WERI-Rb-1 (cell line): ENCODE data around the gene CRABP1.

Experiments used
- DNase-seq: peaks from one replicate; pipeline ENCODE4 v3.0.0-alpha.2; 2020
- H3K27ac ChIP-seq: fragments of 250-450 bp; sonication (Bioruptor Pico); 2 replicates; pipeline ENCODE4 v1.5.1; 2020; ENCODE audit warnings: mild to moderate bottlenecking, moderate library complexity
- H3K27me3 ChIP-seq: fragments of 250-450 bp; sonication (Bioruptor Pico); 2 replicates; pipeline ENCODE4 v1.5.1; 2021; ENCODE audit warnings: mild to moderate bottlenecking, low read depth, moderate library complexity; ENCODE audit not compliant: insufficient read depth, severe bottlenecking
- H3K36me3 ChIP-seq: fragments of 250-450 bp; sonication (Bioruptor Pico); 2 replicates; pipeline ENCODE4 v1.5.1; 2020; ENCODE audit warnings: mild to moderate bottlenecking, moderate library complexity
- H3K4me3 ChIP-seq: 2 replicates; pipeline ENCODE4 v1.5.1; 2011; ENCODE audit warnings: low read depth, mild to moderate bottlenecking, control low read depth, low read length
- H3K9me3 ChIP-seq: fragments of 250-450 bp; sonication (Bioruptor Pico); 2 replicates; pipeline ENCODE4 v1.5.1; 2021; ENCODE audit warnings: mild to moderate bottlenecking, moderate library complexity; ENCODE audit not compliant: severe bottlenecking
- TF ChIP-seq, protein P1 (sequence below): IDR thresholded peaks from 2 replicates; pipeline ENCODE4 v1.5.1; 2011; ENCODE audit warnings: low read depth, mild to moderate bottlenecking, control low read depth, inconsistent platforms, low read length

CRABP1 gene

GRCh38 chr15:78365917-78366316, 25.8 kb downstream of the CRABP1 start:
- H3K9me3 ChIP-seq = no peaks in the 10 kb centered on the region
- H3K27me3 ChIP-seq = no peaks in the 10 kb centered on the region
- no peak for DNase-seq
- no peak overlapping the region for H3K27ac ChIP-seq
- no peaks in the 10 kb centered on the region for H3K36me3 ChIP-seq
- TF ChIP-seq, protein P1, sequence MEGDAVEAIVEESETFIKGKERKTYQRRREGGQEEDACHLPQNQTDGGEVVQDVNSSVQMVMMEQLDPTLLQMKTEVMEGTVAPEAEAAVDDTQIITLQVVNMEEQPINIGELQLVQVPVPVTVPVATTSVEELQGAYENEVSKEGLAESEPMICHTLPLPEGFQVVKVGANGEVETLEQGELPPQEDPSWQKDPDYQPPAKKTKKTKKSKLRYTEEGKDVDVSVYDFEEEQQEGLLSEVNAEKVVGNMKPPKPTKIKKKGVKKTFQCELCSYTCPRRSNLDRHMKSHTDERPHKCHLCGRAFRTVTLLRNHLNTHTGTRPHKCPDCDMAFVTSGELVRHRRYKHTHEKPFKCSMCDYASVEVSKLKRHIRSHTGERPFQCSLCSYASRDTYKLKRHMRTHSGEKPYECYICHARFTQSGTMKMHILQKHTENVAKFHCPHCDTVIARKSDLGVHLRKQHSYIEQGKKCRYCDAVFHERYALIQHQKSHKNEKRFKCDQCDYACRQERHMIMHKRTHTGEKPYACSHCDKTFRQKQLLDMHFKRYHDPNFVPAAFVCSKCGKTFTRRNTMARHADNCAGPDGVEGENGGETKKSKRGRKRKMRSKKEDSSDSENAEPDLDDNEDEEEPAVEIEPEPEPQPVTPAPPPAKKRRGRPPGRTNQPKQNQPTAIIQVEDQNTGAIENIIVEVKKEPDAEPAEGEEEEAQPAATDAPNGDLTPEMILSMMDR = no peak
- no peak overlapping the region for H3K4me3 ChIP-seq

DNA sequence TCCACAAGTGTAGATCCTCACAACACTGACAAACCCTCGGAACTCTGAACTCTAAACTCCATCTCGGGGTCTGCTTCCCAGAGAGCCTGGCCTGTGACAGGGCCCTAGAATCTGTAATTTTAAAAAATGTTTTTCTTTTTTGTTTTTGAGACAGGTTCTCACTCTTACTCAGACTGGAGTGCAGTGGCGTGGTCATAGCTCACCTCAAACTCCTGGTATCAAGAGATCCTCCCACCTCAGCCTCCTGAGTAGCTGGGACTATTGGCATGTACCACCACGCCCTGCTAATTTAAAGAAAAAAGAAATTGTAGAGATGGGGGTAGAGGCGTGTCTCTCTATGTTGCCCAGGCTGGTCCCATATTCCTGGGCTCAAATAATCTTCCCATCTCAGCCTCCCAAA, 26.2 kb downstream of the CRABP1 start:
- no peak for DNase-seq
- Histone ChIP-seq H3K4me3 (no peak overlapping the region), H3K27me3 (no peaks in the 10 kb centered on the region), H3K9me3 (no peaks in the 10 kb centered on the region), H3K36me3 (no peaks in the 10 kb centered on the region), H3K27ac (no peak overlapping the region)
- TF ChIP-seq, protein P1 = no peak

GRCh38 chr15:78368651-78369050, 28.5 kb downstream of the CRABP1 start:
- Histone ChIP-seq H3K27ac (no peak overlapping the region), H3K4me3 (no peak overlapping the region), H3K27me3 (no peaks in the 10 kb centered on the region), H3K36me3 (no peaks in the 10 kb centered on the region), H3K9me3 (no peaks in the 10 kb centered on the region)
- TF ChIP-seq, protein P1 = no peak
- peak; percentile 91 for DNase-seq

- H3K27me3 ChIP-seq = no peaks in the 10 kb centered on the region
- no peak overlapping the region for H3K27ac ChIP-seq
- TF ChIP-seq, protein P1 = no peak
- no peaks in the 10 kb centered on the region for H3K9me3 ChIP-seq
- no peak overlapping the region for H3K4me3 ChIP-seq
- no peaks in the 10 kb centered on the region for H3K36me3 ChIP-seq
- no peak for DNase-seq
Measured at GRCh38 chr15:78369161-78369560, 29.0 kb downstream of the CRABP1 start.

DNA sequence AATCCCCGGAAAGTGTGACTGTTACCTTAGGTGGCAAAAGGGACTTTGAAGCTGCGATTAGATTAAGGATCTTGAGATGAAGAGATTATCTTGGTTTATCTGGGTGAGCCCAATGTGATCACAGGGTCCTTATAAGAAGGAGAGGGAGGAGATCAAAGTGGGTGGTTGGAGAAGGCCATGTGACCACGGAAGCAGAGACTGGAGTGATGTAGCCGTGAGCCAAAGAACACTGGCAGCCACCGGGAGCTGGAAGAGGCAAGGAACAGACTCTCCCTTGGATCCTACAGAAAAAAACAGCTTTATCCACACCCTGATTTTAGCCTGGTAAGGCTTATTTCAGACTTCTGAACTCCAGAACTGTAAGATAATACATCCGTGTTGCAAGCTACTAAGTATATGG, 29.9 kb downstream of the CRABP1 start:
- peak; percentile 68 for DNase-seq
- no peaks in the 10 kb centered on the region for H3K27me3 ChIP-seq
- no peaks in the 10 kb centered on the region for H3K36me3 ChIP-seq
- H3K27ac ChIP-seq = no peak overlapping the region
- no peaks in the 10 kb centered on the region for H3K9me3 ChIP-seq
- TF ChIP-seq, protein P1 = no peak
- peak overlapping the region; percentile 11 for H3K4me3 ChIP-seq

GRCh38 chr15:78372880-78373279, 32.7 kb downstream of the CRABP1 start:
- TF ChIP-seq, protein P1 = no peak
- Histone ChIP-seq H3K36me3 (no peaks in the 10 kb centered on the region), H3K4me3 (no peak overlapping the region), H3K9me3 (no peaks in the 10 kb centered on the region), H3K27me3 (no peaks in the 10 kb centered on the region), H3K27ac (no peak overlapping the region)
- DNase-seq = no peak
